ENCODE results near the gene SLC7A9.

The SLC7A9 gene

DNA sequence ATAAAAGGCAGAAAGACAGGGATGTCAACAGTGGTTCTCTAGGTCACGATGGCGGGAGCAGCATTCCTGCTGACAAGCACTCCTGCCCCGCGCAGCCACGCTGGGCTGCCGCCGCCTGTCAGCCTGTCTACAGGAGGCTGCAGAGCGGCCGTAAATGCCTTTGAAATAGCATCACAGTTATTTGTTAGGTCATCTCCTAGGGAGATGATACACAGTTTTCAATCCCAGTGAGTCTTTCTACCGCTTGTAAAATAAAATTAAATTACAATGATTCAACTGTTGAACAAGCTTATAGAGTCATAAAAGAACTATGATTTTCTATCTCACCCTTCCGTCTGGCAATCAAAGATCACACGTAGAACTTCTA is 7.3 kb upstream of the SLC7A9 start:
- no peak overlapping the region for H3K27ac ChIP-seq
- TF ChIP-seq, protein P1, sequence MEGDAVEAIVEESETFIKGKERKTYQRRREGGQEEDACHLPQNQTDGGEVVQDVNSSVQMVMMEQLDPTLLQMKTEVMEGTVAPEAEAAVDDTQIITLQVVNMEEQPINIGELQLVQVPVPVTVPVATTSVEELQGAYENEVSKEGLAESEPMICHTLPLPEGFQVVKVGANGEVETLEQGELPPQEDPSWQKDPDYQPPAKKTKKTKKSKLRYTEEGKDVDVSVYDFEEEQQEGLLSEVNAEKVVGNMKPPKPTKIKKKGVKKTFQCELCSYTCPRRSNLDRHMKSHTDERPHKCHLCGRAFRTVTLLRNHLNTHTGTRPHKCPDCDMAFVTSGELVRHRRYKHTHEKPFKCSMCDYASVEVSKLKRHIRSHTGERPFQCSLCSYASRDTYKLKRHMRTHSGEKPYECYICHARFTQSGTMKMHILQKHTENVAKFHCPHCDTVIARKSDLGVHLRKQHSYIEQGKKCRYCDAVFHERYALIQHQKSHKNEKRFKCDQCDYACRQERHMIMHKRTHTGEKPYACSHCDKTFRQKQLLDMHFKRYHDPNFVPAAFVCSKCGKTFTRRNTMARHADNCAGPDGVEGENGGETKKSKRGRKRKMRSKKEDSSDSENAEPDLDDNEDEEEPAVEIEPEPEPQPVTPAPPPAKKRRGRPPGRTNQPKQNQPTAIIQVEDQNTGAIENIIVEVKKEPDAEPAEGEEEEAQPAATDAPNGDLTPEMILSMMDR (IDR thresholded peaks at IDR 0.05) = no peak
- H3K36me3 ChIP-seq = peaks cover 11% of the 10 kb centered on the region
- no peaks in the 10 kb centered on the region for H3K9me3 ChIP-seq
- no peaks in the 10 kb centered on the region for H3K4me1 ChIP-seq (ENCODE audit: control insufficient read depth in 1 of 2, insufficient read depth in 1 of 2, low read depth in 1 of 2, low read length in 1 of 2)
- no peak overlapping the region for H3K4me3 ChIP-seq (ENCODE audit: low read depth in 1 of 2, low read length in 1 of 2)
- no peaks in the 10 kb centered on the region for H3K27me3 ChIP-seq

DNA sequence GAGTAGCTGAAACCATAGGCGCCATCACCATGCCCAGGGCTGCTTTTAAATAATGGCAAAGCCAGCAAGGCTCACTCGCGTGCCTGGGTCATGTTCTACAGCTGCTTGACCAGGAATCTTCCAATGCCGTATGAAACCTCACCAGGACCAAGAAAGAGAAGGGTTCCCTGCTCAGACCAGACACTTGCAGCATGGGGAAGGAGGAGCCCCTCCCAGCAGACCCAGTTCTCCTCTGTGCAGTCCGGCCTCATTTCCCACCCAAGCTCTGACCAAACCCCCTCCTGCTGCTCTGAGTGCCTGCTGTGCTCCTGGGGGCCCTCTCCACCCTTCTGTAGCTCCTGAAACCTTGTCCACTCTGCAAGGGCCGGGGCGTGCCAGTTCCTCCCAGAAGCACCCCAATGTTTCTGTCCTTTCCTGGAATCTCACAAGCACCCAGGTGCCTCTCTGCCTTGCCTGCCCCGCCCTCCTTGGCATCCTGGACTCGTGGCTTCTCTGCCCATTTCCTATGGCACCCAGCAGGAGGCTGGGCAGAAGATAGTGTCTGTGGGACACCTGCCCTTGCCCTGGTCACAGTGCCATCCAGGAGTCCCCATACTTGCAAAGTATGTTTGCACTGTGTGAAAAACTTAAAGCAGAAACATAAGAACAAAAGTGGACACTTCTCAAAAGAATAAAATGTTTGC is 6.8 kb upstream of the SLC7A9 start:
- H3K4me1 ChIP-seq (ENCODE audit: control insufficient read depth in 1 of 2, insufficient read depth in 1 of 2, low read depth in 1 of 2, low read length in 1 of 2) = no peaks in the 10 kb centered on the region
- no peak overlapping the region for H3K27ac ChIP-seq
- no peak overlapping the region for H3K4me3 ChIP-seq (ENCODE audit: low read depth in 1 of 2, low read length in 1 of 2)
- peaks cover 11% of the 10 kb centered on the region for H3K36me3 ChIP-seq
- TF ChIP-seq, protein P1 (IDR thresholded peaks at IDR 0.05) = no peak
- H3K9me3 ChIP-seq = no peaks in the 10 kb centered on the region
- no peaks in the 10 kb centered on the region for H3K27me3 ChIP-seq

- peaks cover 11% of the 10 kb centered on the region for H3K36me3 ChIP-seq
- H3K27ac ChIP-seq = no peak overlapping the region
- H3K4me3 ChIP-seq (ENCODE audit: low read depth in 1 of 2, low read length in 1 of 2) = no peak overlapping the region
- H3K4me1 ChIP-seq (ENCODE audit: control insufficient read depth in 1 of 2, insufficient read depth in 1 of 2, low read depth in 1 of 2, low read length in 1 of 2) = no peaks in the 10 kb centered on the region
- TF ChIP-seq, protein P1 (IDR thresholded peaks at IDR 0.05) = no peak
- no peaks in the 10 kb centered on the region for H3K9me3 ChIP-seq
- no peaks in the 10 kb centered on the region for H3K27me3 ChIP-seq
Measured at GRCh38 chr19:32875428-32875827, 5.9 kb upstream of the SLC7A9 start.

DNA sequence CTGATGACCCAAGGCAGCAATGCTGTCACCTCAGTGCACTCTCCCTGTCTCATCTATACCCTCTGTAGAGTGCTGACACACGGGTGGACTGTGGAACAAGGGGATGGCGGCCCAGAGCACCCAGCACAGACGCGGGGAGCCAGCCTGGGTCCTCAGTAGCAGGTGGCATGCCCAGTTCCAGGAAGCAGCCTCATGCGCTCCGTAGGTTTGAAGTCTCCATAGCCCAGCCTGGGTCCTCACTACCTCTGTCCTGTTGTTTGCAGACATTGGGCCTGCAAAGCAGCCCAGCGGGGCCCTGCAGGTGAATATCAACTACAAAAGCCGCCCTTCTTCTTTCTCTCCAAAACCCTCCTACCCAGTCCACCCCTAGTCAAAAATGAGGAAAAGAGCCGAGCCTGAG is 5.0 kb upstream of the SLC7A9 start:
- Histone ChIP-seq H3K27me3 (no peaks in the 10 kb centered on the region), H3K27ac (no peak overlapping the region), H3K4me1 (ENCODE audit: control insufficient read depth in 1 of 2, insufficient read depth in 1 of 2, low read depth in 1 of 2, low read length in 1 of 2) (no peaks in the 10 kb centered on the region), H3K36me3 (peaks cover 8% of the 10 kb centered on the region), H3K4me3 (ENCODE audit: low read depth in 1 of 2, low read length in 1 of 2) (no peak overlapping the region), H3K9me3 (no peaks in the 10 kb centered on the region)
- TF ChIP-seq, protein P1 (IDR thresholded peaks at IDR 0.05) = no peak

DNA sequence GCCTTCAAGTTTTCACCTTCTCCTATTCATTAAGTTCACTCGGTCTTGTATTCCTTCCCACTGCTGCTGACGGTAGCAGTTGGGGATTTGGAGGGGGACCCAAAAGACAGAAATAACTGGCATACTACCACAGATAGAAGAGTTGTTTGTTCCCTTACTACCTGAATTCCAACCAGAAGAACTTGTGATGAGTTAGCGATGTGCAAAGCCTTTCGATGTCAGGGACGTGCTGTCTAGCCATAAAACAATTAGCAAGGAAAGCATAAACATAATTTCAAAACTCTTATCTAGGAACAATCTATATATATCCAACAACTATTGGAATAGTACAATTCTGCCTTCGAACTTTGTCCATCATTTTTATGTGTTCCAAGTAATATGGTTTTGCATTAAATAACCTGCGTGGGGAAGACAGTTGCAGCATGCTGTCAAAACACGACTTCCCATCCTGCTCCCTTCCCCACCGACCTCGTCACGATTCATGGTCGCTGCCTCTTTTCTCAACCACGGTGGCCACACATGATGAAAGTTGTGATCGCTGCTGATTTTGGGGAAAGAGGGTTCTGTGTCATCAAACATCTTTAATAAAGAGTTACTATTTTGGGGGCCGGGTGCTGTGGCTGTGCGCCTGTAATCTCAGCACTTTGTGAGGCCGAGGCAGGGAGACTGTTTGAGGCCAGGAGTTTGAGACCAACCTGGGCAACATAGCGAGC is 3.8 kb upstream of the SLC7A9 start:
- peaks cover 5% of the 10 kb centered on the region for H3K36me3 ChIP-seq
- H3K4me1 ChIP-seq (ENCODE audit: control insufficient read depth in 1 of 2, insufficient read depth in 1 of 2, low read depth in 1 of 2, low read length in 1 of 2) = no peaks in the 10 kb centered on the region
- TF ChIP-seq, protein P1 (IDR thresholded peaks at IDR 0.05) = no peak
- H3K27ac ChIP-seq = no peak overlapping the region
- no peaks in the 10 kb centered on the region for H3K27me3 ChIP-seq
- H3K4me3 ChIP-seq (ENCODE audit: low read depth in 1 of 2, low read length in 1 of 2) = no peak overlapping the region
- no peaks in the 10 kb centered on the region for H3K9me3 ChIP-seq
